HG03097 (cell line): Measurements from ENCODE around the gene ZC3H4.

Source experiments
- ATAC-seq: cut with Tn5 transposase; IDR thresholded peaks from one replicate; pipeline ENCODE4 v1.9.1; 2021; ENCODE audit not compliant: unreplicated experiment, low FRiP score

ZC3H4 gene

DNA sequence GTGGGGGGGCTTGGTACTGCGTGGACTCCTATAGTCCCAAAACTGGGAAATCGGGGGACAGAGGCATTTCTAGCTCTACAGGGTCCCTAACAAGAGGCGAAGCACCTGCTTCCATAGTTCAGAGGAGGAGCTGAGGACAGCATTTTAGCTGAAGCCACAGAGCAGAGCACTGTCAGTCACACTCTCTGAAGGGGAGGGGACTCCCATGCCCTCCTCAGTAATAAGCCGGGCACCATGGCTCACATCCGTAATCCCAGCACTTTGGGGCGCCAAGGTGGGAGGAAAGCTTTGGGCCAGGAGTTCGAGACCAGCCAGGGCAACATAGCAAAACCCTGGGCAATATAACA lies 90.2 kb downstream of the ZC3H4 start:
- ATAC-seq, result no peak

DNA sequence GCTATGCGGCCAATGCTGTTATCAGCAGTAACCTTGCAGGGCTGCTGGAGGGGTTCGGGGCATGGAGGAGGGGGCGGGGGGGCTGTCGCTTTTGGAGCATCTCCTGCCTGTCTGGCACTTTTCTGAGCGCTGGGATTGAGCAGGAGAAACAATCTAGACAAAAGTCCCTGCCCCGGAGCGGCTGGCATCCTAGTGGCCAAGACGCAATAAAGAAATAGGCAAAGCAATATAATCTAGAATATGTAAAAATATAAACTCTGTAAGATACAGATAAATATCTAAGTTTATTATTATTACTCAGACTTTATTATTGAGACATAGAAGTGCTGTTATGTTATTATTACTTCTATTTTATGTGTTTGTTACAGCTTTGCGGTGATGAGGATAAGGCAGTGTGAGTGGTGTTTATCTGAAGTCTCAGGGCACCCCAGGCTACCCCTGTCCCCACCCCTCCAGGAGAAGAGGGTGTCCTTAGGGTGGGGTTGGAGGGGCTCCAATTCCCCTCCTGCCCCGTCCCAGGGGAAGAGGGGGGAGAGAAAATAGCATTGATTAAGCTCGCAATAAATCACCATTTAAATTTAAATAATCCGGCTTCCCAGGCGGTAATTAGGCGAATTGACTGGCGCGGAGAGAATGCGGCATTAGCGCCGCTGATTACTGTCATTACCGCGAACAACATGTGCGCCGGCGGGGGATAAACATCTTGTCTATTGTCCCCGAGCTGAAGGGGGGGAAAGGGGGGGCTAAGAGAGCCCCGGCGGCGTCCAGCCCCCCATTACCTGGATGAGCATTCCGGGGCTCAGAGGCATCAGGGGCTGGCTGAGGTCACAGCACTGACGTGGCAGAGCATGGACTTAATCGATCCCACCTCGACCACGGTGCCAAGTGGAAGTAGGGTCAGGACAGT lies 90.8 kb downstream of the ZC3H4 start:
- no peak for ATAC-seq

DNA sequence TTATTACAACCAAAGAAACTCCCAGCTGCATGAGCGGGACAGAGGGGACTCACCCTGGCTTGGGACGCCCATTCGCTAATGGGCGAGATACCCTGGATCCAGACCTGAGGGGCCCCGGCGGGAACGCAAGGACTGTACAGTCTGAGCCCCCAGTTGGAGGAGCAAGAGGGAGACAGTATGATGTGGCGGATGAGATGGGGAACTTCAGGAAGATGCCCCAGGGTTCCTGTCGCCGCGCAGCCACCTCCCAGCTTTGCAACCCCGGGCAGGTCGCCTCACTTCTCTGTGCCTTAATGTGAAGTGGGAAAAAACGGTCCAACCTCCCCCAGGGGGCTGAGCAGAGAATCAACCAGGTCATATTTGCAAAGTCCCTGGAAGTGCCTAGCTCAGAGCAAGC lies 91.4 kb downstream of the ZC3H4 start:
- ATAC-seq, result no peak

DNA sequence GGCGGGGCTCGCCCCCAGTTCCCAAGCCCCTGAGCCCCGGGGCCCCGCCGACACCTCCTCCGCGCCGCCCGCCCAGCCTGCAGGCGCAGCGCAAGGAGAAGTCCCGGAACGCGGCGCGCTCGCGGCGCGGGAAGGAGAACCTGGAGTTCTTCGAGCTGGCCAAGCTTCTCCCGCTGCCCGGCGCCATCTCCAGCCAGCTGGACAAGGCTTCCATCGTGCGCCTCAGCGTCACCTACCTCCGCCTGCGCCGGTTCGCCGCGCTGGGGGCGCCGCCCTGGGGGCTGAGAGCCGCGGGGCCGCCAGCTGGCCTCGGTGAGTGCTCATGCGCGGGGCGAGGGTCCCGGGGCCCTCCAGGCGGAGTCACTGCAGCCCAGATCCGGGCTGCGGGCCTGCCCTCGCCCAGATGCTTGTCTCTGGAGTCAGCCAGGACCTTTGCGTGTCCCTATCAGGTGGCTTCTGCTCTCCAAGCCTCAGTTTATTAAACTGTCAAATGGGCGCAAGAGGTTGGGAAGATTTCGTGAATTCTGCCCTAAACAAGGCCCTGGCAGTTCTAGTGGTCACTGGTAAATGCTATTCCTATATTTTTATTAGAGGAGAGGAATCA lies 91.9 kb downstream of the ZC3H4 start:
- no peak for ATAC-seq

DNA sequence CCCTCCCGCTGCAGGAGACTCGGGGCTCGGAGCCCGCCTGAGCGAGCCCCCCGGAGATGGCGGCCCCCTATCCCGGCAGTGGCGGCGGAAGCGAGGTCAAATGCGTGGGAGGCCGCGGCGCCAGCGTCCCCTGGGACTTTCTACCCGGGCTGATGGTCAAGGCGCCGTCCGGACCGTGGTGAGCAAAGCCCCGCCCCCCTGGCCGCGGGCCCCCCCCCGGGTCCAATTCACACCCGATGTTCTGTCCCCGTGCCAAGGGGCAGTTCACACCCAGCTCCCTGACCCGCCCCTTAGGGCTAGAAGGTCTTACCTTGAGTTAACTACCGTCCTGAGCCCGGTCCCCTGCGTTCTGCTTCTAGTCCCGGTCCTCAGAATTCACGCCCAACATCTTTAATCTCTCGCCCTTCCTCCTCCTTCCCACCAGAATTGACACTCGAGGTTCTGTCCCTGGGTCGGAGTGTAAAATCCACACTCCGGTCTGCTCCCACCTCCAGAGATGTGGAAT lies 92.5 kb downstream of the ZC3H4 start:
- ATAC-seq, result no peak

DNA sequence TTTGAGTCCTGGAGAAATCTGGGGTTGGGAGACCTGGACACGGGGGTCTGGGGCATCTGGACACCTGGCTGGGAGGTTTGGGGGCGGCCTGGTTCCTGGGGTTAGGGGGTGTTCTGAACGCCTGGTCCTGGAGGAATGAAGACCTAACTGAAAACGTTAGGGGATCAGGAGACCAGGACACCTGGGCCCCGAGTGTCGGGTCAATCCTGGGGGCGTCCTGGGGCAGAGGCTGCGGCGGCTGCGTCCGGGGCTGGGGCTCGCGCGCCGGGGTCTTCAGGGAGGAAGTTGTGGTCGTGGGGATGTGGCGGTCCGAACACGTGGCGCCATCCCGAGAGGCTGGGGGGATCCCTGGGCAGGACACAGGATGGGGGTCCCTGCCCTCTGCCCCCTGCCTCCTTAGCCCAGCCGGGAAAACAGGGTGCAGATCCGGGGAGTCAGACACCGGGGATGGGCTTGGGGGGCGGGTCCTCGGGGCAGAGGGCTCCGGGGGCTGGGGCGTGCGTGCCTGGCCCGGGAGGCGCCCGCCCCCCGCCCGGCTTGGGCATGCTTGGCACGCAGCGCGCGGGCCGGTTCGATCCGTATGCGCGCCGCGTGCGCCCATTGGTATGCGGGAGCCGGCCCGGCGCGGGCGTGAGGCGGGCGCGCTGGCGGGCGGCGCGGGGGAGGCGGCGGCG lies 93.3 kb downstream of the ZC3H4 start:
- no peak for ATAC-seq

DNA sequence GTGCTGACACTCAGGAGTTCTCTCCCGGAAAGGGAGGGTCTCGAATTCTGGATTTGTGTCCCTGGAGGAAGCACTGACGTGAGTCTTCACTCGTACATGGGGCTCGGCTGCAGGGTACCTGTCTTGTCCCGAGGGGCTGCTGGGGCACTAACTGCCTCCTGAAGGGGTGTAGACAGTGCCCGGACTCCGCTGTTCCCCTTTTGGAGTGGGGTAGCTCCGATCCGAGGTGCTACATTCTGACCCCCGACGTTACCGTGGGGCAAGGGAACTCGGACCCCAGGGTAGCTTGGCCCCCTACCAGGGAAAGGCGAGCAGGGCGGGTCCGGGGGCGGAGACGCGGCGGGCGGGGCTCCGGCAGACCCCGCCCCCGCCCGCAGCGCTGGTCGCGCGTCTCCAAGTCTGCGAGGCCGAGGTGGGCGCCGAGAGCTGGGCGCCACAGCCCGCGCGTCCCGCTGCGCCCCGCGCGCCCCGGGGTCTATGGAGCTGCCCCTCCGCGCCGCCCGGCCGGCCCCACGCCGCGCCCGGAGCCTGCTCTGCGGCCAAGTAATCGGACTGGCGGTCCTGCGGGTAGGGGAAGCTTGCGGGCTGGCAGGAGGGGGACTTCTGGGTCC lies 94.0 kb downstream of the ZC3H4 start, which contains the start of gene NPAS1:
Gene NPAS1, plus strand, starts transcription at position 407 of the 611 bp plus-strand sequence. CDS start 1,211 bp downstream, outside the sequence.
- no peak for ATAC-seq

DNA sequence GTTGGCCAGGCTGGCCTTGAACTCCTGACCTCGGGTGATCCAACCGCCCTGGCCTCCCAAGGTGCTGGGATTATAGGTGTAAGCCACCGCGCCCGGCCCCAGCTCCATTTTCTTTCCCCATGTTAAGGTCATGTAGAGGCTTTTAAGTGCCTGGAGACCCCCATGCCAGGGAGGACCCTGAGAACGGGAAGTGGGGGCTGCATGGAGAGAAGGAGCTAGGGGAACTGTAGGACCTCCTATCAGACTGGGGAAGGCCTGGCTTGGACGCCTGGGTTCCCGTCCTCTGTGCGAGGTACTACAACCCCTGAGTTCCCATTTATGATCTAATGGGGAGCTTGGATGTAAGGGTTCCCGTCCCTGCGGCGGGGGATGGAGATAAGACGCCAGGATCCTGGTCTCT lies 94.7 kb downstream of the ZC3H4 start:
- ATAC-seq, result no peak
